Astrocyte (in vitro differentiated cells and primary cell): ENCODE measurements around the gene PARP8. TPM values are rescaled to one million over a fixed set of nuclear protein-coding genes. Genes with fewer than 3 reads are reported as not detected.

Experiments used
- DNase-seq: peaks from one replicate; pipeline ENCODE4 v3.0.0-alpha.2; 2010; ENCODE audit warnings: low read depth
- FAIRE-seq: peaks from 2 replicates; lab custom pipeline; 2011; peaks lifted over from hg19 to GRCh38; lab: Jason Lieb, UNC
- H2AFZ ChIP-seq: 2 replicates; pipeline ENCODE4 v1.6.0; 2012; ENCODE audit warnings: low read depth, low read length, inconsistent platforms
- H3K27ac ChIP-seq: 2 replicates; pipeline ENCODE4 v1.5.1; 2011; ENCODE audit warnings: low read depth, low read length, inconsistent platforms
- H3K27me3 ChIP-seq: 2 replicates; pipeline ENCODE4 v1.6.0; 2011; ENCODE audit warnings: low read length, inconsistent platforms; ENCODE audit not compliant: insufficient read depth
- H3K36me3 ChIP-seq: 2 replicates; pipeline ENCODE4 v1.5.1; 2011; ENCODE audit warnings: low read length, inconsistent platforms; ENCODE audit not compliant: insufficient read depth
- H3K4me1 ChIP-seq: 2 replicates; pipeline ENCODE4 v1.5.1; 2011; ENCODE audit warnings: low read length, inconsistent platforms; ENCODE audit not compliant: insufficient read depth
- H3K4me2 ChIP-seq: 2 replicates; pipeline ENCODE4 v1.6.0; 2012; ENCODE audit warnings: low read length, inconsistent platforms
- H3K4me3 ChIP-seq: 2 replicates; pipeline ENCODE4 v1.5.1; 2011; ENCODE audit warnings: low read depth, mild to moderate bottlenecking, low read length, inconsistent platforms; ENCODE audit not compliant: insufficient read depth
- H3K79me2 ChIP-seq: 2 replicates; pipeline ENCODE4 v1.6.0; 2012; ENCODE audit warnings: mild to moderate bottlenecking, low read length, inconsistent platforms; ENCODE audit not compliant: insufficient read depth
- H3K9ac ChIP-seq: 2 replicates; pipeline ENCODE4 v1.6.0; 2012; ENCODE audit warnings: mild to moderate bottlenecking, low read length, inconsistent platforms
- H3K9me3 ChIP-seq: 2 replicates; pipeline ENCODE4 v1.5.1; 2012; ENCODE audit warnings: low read depth, mild to moderate bottlenecking, low read length, inconsistent platforms; ENCODE audit not compliant: insufficient read depth
- H4K20me1 ChIP-seq: 2 replicates; pipeline ENCODE4 v1.6.0; 2012; ENCODE audit warnings: low read length, inconsistent platforms; ENCODE audit not compliant: insufficient read depth
- H3K27ac Mint-ChIP-seq: one replicate; pipeline ENCODE4 v1.8.0; 2021; ENCODE audit warnings: mild to moderate bottlenecking, mixed read lengths; ENCODE audit not compliant: unreplicated experiment
- H3K27me3 Mint-ChIP-seq: one replicate; pipeline ENCODE4 v1.8.0; 2021; ENCODE audit warnings: low read depth, mixed read lengths; ENCODE audit not compliant: unreplicated experiment
- H3K36me3 Mint-ChIP-seq: one replicate; pipeline ENCODE4 v1.8.0; 2021; ENCODE audit warnings: low read depth, mixed read lengths; ENCODE audit not compliant: unreplicated experiment
- H3K4me1 Mint-ChIP-seq: one replicate; pipeline ENCODE4 v1.8.0; 2021; ENCODE audit warnings: low read depth, mixed read lengths; ENCODE audit not compliant: unreplicated experiment
- H3K4me3 Mint-ChIP-seq: one replicate; pipeline ENCODE4 v1.8.0; 2021; ENCODE audit warnings: mild to moderate bottlenecking, moderate library complexity, mixed read lengths; ENCODE audit not compliant: unreplicated experiment
- H3K9me3 Mint-ChIP-seq: one replicate; pipeline ENCODE4 v1.8.0; 2021; ENCODE audit warnings: mild to moderate bottlenecking, mixed read lengths; ENCODE audit not compliant: unreplicated experiment
- EZH2 ChIP-seq: IDR thresholded peaks from 2 replicates; pipeline ENCODE4 v1.6.1; 2012; ENCODE audit warnings: mild to moderate bottlenecking, low read length, inconsistent platforms; ENCODE audit not compliant: insufficient read depth
- total RNA-seq: library from RNA; stranded (reverse); gene quantifications from 2 replicates; pipeline ENCODE4 v1.2.1, GENCODE V29; 2021
- TF ChIP-seq, protein P1 (sequence below): IDR thresholded peaks from 2 replicates; pipeline ENCODE4 v1.5.1; 2011; ENCODE audit warnings: low read depth, mild to moderate bottlenecking, inconsistent platforms, low read length, moderate library complexity; ENCODE audit not compliant: insufficient read depth

The PARP8 gene
- total RNA-seq, 1 donor from 2014 or later = 36.1 TPM

GRCh38 chr5:50710838-50711237 lies 44.4 kb downstream of the PARP8 start:
- Histone ChIP-seq H3K79me2 (no peaks in the 10 kb centered on the region), H3K9me3 (no peaks in the 10 kb centered on the region), H4K20me1 (no peaks in the 10 kb centered on the region), H3K27ac (no peak overlapping the region), H3K9ac (no peak overlapping the region), H3K4me1 (no peaks in the 10 kb centered on the region), H3K4me3 (no peak overlapping the region), H3K36me3 (no peaks in the 10 kb centered on the region), H3K4me2 (no peak overlapping the region), H2AFZ (no peak overlapping the region), H3K27me3 (no peaks in the 10 kb centered on the region)
- H3K9me3 Mint-ChIP-seq = peaks cover 2% of the 10 kb centered on the region
- H3K27ac Mint-ChIP-seq = no peak overlapping the region
- TF ChIP-seq EZH2 = no peak
- TF ChIP-seq, protein P1, sequence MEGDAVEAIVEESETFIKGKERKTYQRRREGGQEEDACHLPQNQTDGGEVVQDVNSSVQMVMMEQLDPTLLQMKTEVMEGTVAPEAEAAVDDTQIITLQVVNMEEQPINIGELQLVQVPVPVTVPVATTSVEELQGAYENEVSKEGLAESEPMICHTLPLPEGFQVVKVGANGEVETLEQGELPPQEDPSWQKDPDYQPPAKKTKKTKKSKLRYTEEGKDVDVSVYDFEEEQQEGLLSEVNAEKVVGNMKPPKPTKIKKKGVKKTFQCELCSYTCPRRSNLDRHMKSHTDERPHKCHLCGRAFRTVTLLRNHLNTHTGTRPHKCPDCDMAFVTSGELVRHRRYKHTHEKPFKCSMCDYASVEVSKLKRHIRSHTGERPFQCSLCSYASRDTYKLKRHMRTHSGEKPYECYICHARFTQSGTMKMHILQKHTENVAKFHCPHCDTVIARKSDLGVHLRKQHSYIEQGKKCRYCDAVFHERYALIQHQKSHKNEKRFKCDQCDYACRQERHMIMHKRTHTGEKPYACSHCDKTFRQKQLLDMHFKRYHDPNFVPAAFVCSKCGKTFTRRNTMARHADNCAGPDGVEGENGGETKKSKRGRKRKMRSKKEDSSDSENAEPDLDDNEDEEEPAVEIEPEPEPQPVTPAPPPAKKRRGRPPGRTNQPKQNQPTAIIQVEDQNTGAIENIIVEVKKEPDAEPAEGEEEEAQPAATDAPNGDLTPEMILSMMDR = no peak
- DNase-seq = no peak
- H3K4me3 Mint-ChIP-seq = no peak overlapping the region
- no peaks in the 10 kb centered on the region for H3K27me3 Mint-ChIP-seq
- peaks cover 31% of the 10 kb centered on the region for H3K4me1 Mint-ChIP-seq
- FAIRE-seq = no peak
- no peaks in the 10 kb centered on the region for H3K36me3 Mint-ChIP-seq

DNA sequence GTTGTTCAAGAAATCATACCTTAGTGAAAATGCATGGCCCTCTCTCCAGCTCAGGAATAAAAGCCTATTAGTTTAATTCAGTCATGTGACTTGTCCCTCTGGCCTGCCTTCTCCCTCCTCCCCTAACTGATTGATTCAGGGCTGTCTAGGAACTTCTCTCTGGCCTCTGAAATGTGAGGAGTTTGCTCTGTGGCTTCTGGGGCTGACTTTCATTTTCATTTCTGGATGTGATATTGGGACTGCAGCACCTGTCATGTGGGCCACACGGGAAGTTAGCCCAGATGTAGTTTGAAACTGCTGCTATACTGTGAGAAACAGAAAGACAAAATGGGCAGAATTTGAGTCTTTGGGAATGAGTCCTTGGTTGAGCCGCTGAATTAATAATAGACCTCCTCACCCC lies 44.8 kb downstream of the PARP8 start:
- Histone ChIP-seq H3K79me2 (no peaks in the 10 kb centered on the region), H4K20me1 (no peaks in the 10 kb centered on the region), H3K9me3 (no peaks in the 10 kb centered on the region), H3K9ac (no peak overlapping the region), H3K36me3 (no peaks in the 10 kb centered on the region), H2AFZ (no peak overlapping the region), H3K4me3 (no peak overlapping the region), H3K4me2 (no peak overlapping the region), H3K27ac (no peak overlapping the region), H3K27me3 (no peaks in the 10 kb centered on the region), H3K4me1 (no peaks in the 10 kb centered on the region)
- Mint-ChIP-seq H3K4me3 (no peak overlapping the region), H3K36me3 (no peaks in the 10 kb centered on the region), H3K27ac (no peak overlapping the region), H3K9me3 (peaks cover 2% of the 10 kb centered on the region), H3K27me3 (no peaks in the 10 kb centered on the region), H3K4me1 (peaks cover 31% of the 10 kb centered on the region)
- FAIRE-seq (no peak), DNase-seq (no peak)
- TF ChIP-seq, protein P1 = no peak
- TF ChIP-seq EZH2 = no peak

- Histone ChIP-seq H3K9me3 (no peaks in the 10 kb centered on the region), H3K27ac (no peak overlapping the region), H2AFZ (no peak overlapping the region), H3K4me3 (no peak overlapping the region), H3K9ac (no peak overlapping the region), H3K79me2 (no peaks in the 10 kb centered on the region), H3K4me1 (no peaks in the 10 kb centered on the region), H3K36me3 (no peaks in the 10 kb centered on the region), H3K4me2 (no peak overlapping the region), H4K20me1 (no peaks in the 10 kb centered on the region), H3K27me3 (no peaks in the 10 kb centered on the region)
- Mint-ChIP-seq H3K27me3 (no peaks in the 10 kb centered on the region), H3K36me3 (no peaks in the 10 kb centered on the region), H3K9me3 (peaks cover 2% of the 10 kb centered on the region), H3K27ac (no peak overlapping the region), H3K4me1 (peaks cover 31% of the 10 kb centered on the region), H3K4me3 (no peak overlapping the region)
- DNase-seq = no peak
- no peak for TF ChIP-seq EZH2
- TF ChIP-seq, protein P1 = no peak
- no peak for FAIRE-seq
These were observed 46.0 kb downstream of the PARP8 start for GRCh38 chr5:50712479-50712878.
